ENCODE data around the gene CLEC16A.
"Not testable (repeated sequence)": the region's sequence is repeated elsewhere in the genome, so short reads cannot be mapped to it uniquely, and the experiment has no call there.

The CLEC16A gene

DNA sequence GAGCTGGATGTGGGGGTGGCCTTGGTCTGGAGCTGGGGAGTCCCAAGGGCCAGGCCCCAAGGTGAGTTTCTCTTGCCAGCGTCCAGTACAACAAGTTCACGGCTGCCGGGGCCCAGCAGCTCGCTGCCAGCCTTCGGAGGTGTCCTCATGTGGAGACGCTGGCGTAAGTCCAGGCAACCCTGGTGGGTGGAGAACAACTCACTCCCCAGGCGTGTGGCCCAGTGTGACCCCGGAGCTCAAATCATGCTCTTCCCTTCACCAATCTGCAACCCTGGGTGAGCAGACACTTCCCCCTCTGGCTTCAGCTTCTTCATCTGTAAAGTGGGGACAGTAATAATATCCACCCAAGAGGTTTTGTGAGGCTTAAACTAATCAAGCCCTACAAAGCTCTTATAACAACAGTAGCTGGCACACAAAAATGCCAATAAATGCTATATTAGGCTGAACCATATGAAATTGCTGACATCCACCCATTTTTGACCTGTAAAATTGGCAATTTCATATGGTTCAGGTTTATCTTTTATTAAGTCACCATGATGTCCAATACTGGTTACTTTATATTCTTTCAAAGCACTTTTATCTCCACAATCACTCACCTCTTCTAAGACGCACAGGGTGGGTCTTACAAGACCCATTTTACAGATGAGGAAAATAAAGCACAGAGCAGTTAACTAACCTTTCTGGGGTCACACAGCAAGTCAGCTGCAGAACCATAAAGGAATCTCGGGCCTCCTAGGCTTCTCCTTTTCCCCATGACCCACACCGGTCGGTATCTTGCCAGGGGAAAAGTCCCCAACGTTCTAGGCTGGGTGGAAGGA, 21.8 kb upstream of the CLEC16A start:
- in situ Hi-C loops (cut with MboI; ENCODE audit: low pct_unique_long_range_greater_than_20kb, low sequenced_read_pairs): no loop called here

DNA sequence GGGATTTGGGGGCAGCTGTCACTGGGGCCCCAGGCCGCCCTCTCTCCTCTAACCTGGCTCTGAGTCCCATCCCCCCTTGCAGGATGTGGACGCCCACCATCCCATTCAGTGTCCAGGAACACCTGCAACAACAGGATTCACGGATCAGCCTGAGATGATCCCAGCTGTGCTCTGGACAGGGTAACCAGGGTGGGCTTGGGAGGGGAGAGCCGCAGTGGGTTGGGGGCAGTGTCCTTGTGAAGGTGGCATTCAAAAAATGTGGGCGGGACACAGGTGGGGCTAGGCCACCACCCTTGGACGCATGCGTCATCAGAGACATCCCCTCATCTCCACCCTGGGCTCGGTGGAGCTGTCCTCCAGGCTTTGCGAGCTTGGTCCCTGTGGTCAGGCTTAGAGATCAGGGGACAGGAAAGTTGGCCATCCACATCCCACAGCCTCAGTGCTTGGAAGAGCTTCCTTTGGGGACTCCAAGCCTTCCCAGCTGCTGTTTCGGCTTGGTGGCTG, 21.2 kb upstream of the CLEC16A start:
- in situ Hi-C loops (cut with MboI; ENCODE audit: low pct_unique_long_range_greater_than_20kb, low sequenced_read_pairs): no loop called here
- DNase-seq: no peak

More for the DNA sequence above, 21.8 kb upstream of the CLEC16A start:
- DNase-seq: no peak

DNA sequence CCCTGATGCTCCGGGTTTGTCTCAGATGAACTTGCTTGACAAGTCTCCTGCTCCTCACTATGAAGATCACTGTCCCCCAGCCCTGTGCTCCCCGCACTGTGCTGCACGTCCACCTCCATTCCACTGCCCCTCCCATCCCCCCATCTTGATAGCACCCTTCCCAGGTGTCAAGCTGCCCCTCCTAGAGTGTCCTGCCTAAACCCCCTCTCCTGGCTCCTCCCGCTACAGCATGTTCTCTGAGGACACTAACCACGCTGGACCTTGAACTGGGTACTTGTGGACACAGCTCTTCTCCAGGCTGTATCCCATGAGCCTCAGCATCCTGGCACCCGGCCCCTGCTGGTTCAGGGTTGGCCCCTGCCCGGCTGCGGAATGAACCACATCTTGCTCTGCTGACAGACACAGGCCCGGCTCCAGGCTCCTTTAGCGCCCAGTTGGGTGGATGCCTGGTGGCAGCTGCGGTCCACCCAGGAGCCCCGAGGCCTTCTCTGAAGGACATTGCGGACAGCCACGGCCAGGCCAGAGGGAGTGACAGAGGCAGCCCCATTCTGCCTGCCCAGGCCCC, 20.6 kb upstream of the CLEC16A start:
- in situ Hi-C loops (cut with MboI; ENCODE audit: low pct_unique_long_range_greater_than_20kb, low sequenced_read_pairs): no loop called here
- no peak for DNase-seq

DNA sequence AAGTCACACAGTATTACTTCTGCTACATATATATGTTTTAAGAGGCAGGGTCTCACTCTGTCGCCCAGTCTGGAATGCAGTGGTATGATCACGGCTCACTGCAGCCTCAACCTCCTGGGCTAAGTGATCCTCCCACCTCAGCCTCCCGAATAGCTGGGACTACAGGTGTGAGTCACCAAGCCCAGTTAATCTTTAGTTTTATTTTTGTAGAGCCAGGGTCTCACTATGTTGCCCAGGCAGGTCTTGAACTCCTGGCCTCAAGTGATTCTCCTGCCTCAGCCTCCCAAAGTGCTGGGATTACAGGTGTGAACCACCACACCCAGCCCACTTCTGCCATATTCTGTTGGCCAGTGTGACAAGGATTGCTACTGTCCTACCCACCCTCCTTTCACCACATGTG, 19.1 kb upstream of the CLEC16A start:
- not testable (repeated sequence) for DNase-seq
- in situ Hi-C loops (cut with MboI; ENCODE audit: low pct_unique_long_range_greater_than_20kb, low sequenced_read_pairs): loop anchor here (25.0 kb wide), 1 partner anchor 388 kb away; no protein-coding TSS in a partner anchor

DNA sequence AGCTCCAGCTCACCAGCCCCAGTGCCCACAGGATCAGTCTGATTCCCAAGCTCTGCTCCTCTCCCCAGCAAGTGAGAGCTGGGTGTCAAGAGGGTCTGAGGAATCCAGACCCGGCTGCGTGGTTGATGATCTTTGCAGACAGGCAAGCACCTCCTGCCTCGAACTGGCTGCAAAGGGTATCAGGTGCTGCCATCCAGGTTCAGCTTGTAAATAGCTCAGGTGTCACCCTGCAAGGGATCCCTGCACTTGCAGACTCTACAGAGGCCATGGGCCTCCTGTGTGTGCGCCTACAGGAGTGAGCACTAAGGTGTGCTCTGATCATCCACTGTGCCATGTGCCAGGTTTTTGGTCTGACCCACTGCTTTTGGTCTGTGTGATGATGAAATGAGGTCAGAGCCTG, 18.3 kb upstream of the CLEC16A start:
- in situ Hi-C loops (cut with MboI; ENCODE audit: low pct_unique_long_range_greater_than_20kb, low sequenced_read_pairs): loop anchor here (25.0 kb wide), 1 partner anchor 389 kb away; no protein-coding TSS in a partner anchor

DNA sequence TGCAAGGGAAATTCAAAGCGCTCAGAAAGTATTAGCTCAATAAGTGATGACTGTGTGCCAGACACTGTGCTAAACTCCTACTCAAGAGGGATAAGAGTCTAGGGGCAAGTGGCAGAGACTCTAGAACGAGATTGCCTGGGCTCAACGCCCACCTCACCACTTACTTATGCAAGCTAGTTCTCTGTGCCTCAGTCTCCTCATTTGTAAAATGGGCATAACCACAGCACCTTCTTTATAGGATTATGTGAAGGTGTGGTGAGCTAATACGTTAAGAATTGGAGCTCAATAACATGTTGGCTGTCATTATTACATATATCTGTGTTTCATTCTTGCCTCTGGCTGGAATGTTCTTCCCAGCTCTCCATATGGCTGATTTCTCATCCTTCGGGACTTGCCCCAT, 17.5 kb upstream of the CLEC16A start:
- DNase-seq: no peak
- in situ Hi-C loops (cut with MboI; ENCODE audit: low pct_unique_long_range_greater_than_20kb, low sequenced_read_pairs): loop anchor here (25.0 kb wide), 1 partner anchor 390 kb away; no protein-coding TSS in a partner anchor

More for the DNA sequence above, 18.3 kb upstream of the CLEC16A start:
- DNase-seq: no peak

DNA sequence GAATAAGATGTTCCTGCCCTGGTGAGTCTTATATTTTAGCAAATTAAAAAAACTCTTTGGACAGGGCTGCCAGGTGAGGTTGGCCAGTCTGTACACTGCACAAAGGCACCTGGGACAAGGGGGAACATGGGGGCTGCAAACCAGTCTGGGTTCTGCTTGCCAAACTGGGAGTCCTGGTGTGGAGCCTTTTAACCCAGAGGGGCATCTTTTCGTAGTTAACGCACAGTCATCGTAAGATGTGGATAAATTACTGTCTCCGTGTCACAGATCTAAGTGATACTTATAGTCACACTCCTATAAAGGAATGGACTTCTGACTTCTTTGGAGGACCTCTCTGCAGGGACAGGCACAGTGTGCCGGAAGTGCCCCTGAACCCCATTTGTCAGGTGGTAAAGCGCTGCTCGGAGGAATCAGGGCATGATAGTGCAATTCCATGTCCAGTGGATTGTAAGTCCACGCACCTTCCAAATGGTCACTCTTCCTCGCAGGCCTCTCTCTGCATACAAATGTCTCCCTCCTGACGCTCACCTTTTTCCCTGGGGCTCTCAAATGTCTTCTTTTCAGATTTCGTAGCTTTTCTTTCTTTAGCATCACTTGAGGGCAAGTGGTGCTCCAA, 16.8 kb upstream of the CLEC16A start:
- in situ Hi-C loops (cut with MboI; ENCODE audit: low pct_unique_long_range_greater_than_20kb, low sequenced_read_pairs): loop anchor here (25.0 kb wide), 1 partner anchor 390 kb away; no protein-coding TSS in a partner anchor
- no peak for DNase-seq

DNA sequence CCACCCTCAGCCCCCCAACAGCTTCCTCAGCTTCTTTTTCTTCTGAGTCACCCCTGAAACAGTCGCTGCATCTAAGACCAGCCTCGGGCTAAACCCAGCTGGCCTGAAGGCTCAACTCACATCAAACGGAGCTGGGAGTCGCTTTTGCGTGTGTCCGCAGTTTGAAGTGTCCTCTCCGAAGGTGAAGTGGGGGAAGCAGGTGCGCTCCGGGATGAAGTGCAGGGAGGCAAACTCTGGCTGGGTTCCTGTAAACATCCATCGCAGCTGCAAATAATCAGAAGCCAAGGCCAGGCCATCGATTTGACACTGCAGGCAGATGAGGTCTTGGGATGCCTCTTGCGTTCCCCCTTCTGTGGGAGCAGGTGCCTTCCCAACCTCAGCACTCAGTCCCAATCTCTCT, 15.3 kb upstream of the CLEC16A start:
- in situ Hi-C loops (cut with MboI; ENCODE audit: low pct_unique_long_range_greater_than_20kb, low sequenced_read_pairs): loop anchor here (25.0 kb wide), 1 partner anchor 392 kb away; no protein-coding TSS in a partner anchor
- not testable (repeated sequence) for DNase-seq

DNA sequence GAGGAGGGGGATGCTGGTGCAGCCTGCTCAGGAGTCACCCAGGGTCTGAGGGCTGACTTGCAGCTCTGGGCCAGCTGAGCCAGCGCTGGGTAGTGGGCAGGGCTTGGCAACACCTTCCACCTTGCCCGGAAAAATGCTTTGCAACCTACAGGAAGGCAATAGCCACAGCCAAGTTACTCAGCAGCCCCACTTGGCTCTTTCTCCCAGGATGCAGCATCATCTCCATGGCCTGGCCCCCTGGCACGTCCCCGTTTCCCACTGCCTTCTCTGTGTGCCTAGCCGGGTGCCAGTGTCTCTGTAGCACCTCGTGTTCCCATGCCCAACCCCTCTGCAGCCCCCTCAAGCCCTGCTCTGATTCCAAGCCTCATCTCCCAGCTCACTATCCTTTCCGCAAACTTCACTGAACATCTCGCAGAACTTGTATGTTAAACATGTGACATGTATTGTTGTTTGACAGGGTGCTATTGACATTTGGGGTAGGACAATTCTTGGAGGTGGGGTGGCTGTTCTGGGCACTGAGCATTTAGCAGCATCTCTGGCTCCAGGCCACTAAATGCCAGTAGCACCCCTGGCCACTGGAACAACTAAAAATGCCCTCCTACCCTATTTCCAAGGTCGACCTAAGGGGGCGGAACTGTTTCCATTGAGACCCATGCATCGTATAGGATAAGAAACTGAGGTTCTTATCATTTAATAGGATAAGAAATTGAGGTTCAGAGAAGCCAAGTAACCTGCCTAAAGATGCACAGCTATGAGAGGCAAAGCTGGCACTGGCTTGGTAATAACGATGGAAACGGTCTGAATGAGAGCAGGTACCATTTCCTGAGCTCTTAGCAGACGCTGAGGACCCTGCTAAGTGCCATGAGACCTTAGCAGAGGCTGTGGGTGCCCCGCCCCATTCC, 14.3 kb upstream of the CLEC16A start:
- DNase-seq: no peak
- in situ Hi-C loops (cut with MboI; ENCODE audit: low pct_unique_long_range_greater_than_20kb, low sequenced_read_pairs): loop anchor here (25.0 kb wide), 1 partner anchor 393 kb away; no protein-coding TSS in a partner anchor

DNA sequence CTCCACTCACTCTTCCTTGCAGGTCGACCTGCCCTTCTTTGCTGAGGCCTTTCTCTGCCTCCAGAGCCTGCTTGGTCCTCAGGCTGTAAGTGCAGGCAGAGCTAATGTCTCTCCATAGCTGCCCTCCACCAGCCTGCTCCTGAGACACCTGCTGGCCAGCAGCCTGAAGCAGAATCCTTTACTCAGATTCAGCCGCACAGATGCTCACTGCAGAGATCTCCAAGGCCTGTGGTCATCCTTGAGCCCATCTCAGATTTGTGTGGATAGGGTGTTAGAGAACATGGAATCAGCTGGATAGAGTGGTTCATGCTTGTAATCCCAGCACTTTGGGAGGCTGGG, 13.6 kb upstream of the CLEC16A start:
- in situ Hi-C loops (cut with MboI; ENCODE audit: low pct_unique_long_range_greater_than_20kb, low sequenced_read_pairs): loop anchor here (25.0 kb wide), 1 partner anchor 393 kb away; no protein-coding TSS in a partner anchor
- DNase-seq: peak; percentile 35

DNA sequence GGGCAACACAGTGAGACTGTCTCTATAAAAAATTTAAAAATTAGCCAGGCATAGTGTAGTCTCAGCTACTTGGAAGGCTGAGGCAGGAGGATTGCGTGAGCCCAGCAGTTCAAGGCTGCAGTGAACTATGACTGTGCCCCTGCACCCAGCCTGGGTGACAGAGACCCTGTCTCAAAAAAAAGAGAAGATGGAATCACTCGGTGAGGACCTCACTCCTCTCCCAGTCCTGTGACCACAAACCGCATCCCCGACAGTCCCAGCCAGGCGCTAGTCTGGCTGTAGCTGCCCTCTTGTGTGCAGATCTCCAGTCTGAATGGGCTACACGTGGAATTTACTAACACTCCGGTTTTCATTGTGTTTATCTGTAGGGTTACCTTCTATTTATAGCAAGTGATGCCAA, 13.2 kb upstream of the CLEC16A start:
- in situ Hi-C loops (cut with MboI; ENCODE audit: low pct_unique_long_range_greater_than_20kb, low sequenced_read_pairs): loop anchor here (25.0 kb wide), 1 partner anchor 394 kb away; no protein-coding TSS in a partner anchor
- peak; percentile 52 for DNase-seq

DNA sequence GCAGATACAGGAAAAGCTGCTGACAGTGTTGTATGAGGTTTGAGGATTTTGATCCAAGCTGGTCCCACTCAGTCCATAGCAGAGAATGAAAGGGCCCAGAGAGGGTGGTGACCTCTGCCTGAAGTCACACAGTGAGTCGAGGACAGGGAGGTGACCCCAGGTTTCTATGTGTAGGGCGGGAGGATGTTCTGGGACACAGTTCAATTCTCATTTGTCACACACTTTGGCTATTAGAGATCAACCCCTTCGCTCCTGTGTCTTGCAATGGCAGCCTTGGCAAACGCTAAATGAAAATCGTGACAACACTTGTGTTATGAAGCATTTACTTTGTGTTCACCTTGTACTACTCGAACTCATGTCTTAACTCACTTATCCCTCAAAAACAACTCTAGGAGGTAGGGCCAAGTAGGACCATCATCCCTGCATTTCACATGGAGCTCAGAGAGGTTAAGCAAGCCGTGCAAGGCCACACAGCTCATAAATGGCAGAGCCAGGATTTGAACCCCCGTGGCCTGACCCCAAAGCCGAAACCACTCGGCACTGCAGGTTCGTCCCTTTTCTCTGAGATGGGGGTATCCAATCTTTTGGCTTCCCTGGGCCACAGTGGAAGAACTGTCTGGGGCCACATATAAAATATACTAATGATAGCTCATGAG, 12.3 kb upstream of the CLEC16A start:
- DNase-seq: no peak
- in situ Hi-C loops (cut with MboI; ENCODE audit: low pct_unique_long_range_greater_than_20kb, low sequenced_read_pairs): loop anchor here (25.0 kb wide), 1 partner anchor 395 kb away; no protein-coding TSS in a partner anchor

DNA sequence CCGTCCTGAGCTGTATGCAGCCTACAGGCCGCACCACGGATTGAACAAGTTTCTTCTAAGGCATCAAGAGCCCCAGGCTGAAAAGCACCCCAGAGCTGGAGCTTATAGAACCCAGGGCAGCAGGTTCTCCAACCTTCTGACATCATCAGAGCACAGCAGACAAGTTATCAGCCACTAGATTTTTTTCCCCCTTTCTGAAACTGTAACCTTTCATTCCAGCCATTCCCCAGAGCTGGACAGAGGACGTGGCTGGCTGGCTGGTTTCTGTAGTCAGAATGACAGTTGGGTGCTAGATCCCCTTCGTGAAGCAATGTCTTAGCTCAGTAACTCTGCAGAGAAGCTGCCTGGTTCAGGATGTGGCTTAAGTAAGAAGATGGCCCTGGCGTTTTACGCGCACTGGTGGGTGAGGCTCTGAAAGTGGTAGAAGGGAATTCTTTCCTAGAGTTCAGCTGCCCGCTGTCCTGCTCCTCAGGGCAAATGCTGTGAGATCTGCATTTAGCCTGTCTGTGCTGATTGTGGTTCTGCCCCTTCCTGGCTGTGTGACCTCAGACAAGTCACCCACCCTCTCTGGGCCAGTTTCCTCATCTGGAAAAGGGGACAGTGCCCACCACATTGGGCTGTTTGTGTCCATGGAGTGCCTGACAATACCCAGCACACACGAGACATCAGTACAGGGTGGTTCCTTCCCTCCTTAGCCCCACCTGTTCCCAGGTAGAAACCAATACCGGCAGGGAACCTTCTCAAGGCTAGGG, 11.2 kb upstream of the CLEC16A start:
- DNase-seq: no peak
- in situ Hi-C loops (cut with MboI; ENCODE audit: low pct_unique_long_range_greater_than_20kb, low sequenced_read_pairs): loop anchor here (25.0 kb wide), 1 partner anchor 396 kb away; no protein-coding TSS in a partner anchor

DNA sequence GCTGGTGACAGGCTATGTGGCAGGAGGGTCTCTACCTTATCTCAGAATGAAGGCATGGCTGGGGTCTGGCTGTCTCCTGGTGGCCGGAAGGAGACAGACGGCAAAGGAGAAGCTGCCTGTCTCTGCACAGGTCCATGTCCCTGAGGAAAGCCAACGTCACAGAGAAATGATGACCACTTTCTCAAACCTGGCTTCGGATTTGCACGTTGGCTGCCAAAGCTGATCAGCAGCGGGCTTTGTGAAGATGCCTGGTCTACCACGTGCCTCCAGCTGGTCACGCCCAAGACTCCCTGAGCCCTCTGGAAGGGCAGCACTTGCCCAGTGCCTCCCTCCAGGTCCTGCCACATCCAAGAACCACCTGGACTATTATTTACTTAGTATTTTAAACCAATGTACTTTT, 10.5 kb upstream of the CLEC16A start:
- in situ Hi-C loops (cut with MboI; ENCODE audit: low pct_unique_long_range_greater_than_20kb, low sequenced_read_pairs): loop anchor here (25.0 kb wide), 1 partner anchor 397 kb away; no protein-coding TSS in a partner anchor
- no peak for DNase-seq

DNA sequence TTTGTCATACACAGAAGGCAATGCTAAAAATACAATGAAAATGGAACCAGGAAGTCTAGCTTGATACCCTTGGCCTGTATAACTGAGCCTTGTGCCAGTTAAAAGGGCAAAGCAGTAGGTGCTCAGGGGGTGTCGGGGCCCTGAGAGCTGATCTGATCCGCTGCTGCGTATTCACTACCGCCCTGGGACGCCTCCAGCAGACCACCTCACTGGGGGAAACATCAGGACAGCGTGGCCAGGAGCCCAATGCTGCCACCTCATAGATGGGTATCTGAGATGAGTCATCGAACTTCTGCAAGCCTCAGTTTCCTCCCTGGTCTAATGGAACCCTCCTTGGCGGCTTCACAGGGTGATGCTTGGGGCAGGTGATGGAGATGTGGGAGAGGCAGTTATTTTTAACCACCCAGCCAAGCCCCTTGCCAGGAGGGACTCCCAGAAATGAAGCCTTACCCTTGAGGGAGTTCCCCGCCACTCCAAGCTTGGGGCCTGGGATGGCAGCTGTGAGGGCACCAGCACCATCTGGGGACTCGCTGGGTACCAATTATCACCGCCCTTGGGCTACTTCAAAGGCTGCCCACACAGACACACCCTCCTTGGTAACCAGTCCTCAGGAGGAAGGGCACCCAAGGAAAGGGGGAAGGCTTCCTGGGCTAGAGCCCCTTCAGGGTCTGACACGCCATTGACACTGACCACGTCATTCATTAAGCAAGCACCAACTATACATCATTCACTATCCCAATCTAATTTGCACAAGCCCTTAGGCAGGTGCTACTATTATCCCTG, 9.8 kb upstream of the CLEC16A start:
- no peak for DNase-seq

DNA sequence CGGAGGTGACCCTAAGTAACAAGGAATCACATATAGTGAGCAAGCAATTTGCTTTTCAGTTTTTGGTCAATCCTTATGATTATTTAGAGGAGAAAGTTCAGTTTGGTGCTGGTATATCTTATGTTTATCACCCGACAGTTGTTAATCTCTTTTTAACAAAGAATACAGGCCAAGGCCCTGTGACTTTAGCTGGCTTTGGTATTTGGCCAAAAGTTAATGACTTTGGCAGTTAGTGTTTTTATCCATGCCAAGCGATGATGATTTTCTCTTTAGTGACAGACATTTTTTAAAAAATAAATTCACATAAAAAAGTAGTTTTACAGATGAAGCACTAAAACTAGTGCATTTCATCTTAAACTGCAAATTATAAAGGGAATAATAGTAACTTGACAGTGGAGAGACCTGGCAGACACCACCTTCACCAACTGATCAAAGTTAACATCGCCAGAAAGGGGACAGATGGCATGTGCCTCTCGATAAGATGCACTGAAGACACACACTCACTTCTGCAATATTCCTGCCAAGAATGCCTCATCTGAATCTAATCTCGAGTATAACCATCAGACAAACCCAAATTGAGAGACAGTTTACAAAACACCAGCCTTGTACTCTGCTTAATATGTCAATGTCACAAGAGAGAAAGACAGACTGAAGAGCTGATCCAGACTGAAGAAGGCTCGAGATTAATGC, 9.0 kb upstream of the CLEC16A start:
- in situ Hi-C loops (cut with MboI; ENCODE audit: low pct_unique_long_range_greater_than_20kb, low sequenced_read_pairs): loop anchor here (25.0 kb wide), 1 partner anchor 398 kb away; no protein-coding TSS in a partner anchor

More for the DNA sequence above, 9.8 kb upstream of the CLEC16A start:
- in situ Hi-C loops (cut with MboI; ENCODE audit: low pct_unique_long_range_greater_than_20kb, low sequenced_read_pairs): loop anchor here (25.0 kb wide), 1 partner anchor 397 kb away; no protein-coding TSS in a partner anchor

More for the DNA sequence above, 9.0 kb upstream of the CLEC16A start:
- DNase-seq: no peak

Measured in KBM-7 (cell line).